Stimulated activated CD4-positive, alpha-beta T cell treated with anti-CD3 and anti-CD28 coated beads, TNF-alpha, amount 100 ng/mL, for 4 hours (primary cell): Measurements from ENCODE around the gene RASSF4.

Experiments used
- DNase-seq, 3 experiments: peaks; one replicate each; pipeline ENCODE4 v3.0.0-alpha.2; 2020; ENCODE audit warnings: low read depth in 3 of 3

The RASSF4 gene

GRCh38 chr10:44928462-44928861 is 31.1 kb upstream of the RASSF4 start:
- no peak for DNase-seq

GRCh38 chr10:44929356-44930255 is 30.0 kb upstream of the RASSF4 start:
- DNase-seq: no peak

- DNase-seq: no peak
These were observed 28.5 kb upstream of the RASSF4 start for GRCh38 chr10:44930904-44931620.

DNA sequence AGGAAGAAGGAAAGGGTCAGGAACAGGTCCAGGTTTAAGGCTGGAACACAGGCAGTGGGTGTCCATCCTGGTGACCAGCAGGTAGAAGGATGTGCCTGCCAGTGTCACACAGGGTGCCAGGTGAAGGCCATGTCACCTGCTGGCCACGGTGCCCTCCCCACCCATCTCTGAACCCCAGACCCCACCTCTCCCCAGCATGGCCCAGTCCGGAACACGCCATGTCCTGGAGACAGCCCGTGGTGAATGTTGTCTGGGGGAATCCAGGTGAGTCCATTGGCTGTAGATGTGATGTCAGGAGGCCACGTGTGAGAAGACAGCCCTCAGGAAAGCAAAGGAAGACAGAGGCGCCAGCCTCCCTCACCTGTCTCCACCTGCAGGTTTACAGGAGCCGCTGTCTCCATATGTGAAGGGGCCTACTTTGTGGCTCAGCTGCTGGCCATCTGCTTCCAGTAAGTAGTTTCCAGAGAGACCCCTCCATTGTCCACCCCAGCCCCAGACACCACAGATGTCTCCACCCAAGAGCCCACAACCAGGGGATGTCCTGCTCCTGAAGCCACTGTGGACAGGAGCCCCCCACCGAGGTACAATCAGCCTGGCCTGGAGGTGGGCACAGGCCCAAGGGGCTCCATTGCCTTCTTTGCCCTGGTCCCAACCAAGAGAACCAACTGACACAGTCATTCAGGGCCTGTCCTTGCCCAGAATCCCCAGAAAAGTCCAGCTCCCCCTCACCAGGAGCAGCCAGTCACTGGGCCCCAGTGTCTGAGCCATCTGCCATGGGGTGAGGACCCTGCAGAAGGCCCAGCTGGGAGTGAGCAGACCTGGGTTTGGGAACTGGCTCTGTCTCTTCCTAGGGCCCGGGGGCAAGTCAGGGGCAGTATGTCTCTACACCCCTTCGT is 27.7 kb upstream of the RASSF4 start:
- no peak for DNase-seq

DNA sequence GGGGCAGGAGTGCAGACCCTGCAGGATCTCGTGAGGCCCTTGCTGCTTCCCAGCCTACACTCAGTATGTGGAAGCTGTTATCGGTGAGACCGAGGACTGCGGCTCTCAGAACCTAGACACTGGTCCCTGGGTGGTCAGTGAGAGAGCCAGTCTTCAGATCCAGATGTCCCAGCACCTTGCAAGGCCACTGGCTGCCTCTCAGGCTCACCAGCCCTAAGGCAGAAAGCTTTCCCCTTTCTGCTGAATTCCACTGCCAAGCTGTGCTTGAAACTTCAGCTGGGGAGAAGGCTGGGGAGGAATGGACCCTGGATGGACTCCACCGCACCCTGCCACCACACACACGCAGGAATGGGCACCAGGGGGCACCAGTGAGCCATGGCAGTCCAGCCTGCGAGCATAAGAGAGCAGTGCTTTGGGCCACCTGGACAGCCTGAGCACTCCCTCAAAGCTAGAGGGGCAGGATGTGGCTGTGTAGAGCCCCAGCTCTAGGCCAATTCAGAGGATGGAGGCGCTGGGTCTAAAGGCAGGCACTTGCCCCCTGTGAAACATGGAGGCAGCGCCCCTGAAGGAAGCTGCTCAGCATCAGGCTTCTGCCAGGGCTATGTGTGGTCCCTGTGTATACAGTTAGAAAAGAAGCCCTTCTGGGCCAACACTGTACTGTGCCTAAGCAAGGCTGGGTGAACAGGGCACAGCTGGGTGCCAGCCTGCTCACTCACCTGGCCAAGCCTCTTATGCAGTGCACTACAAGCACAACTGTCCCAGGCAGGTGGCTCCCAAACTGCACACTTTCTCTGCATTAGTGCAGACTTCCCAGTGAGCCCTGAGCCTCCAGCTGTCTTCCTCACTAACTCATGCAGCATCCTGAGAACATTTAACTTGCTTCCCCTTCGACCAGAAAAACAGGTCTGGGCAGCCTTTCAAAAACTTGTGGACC is 26.8 kb upstream of the RASSF4 start:
- peak; percentile 55 to 68 (median 63) for DNase-seq

GRCh38 chr10:44933451-44934321 is 25.9 kb upstream of the RASSF4 start:
- DNase-seq: no peak

- DNase-seq: no peak
These were observed 25.0 kb upstream of the RASSF4 start for GRCh38 chr10:44934416-44935200.

- no peak for DNase-seq
These were observed 24.2 kb upstream of the RASSF4 start for GRCh38 chr10:44935201-44935965.

GRCh38 chr10:44935966-44936295 is 23.7 kb upstream of the RASSF4 start:
- no peak for DNase-seq

DNA sequence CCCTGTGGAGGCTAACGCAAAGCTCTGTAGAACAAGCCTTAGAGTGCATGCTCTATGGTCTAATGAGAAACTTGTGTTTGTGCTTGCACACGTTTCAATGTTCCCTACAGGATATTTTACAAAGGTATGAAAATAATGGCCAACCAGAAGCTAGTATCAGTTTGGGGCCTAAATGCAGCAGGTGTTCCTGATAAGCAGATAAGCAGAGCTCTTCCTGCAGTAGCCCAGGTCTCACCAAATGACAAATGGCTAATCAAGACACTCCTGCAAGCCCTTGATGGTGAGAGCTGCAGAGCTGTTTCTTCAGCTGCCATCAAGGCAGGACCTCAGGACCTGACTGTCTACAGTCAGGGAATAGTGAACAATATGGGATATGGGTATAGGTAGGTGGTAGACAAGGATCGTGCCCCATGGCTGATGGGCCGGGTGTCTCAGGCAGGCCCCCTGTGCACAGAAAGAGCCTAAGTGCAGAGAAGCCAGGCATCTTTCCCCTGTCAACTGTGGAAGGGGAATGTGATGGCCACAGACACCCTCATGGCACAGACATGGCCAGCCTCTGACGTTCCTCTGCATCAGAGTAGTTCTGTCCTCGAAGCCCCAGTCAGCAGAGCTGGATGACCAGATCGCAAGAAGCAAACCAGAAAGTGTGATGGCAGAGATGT is 23.2 kb upstream of the RASSF4 start:
- DNase-seq: no peak

DNA sequence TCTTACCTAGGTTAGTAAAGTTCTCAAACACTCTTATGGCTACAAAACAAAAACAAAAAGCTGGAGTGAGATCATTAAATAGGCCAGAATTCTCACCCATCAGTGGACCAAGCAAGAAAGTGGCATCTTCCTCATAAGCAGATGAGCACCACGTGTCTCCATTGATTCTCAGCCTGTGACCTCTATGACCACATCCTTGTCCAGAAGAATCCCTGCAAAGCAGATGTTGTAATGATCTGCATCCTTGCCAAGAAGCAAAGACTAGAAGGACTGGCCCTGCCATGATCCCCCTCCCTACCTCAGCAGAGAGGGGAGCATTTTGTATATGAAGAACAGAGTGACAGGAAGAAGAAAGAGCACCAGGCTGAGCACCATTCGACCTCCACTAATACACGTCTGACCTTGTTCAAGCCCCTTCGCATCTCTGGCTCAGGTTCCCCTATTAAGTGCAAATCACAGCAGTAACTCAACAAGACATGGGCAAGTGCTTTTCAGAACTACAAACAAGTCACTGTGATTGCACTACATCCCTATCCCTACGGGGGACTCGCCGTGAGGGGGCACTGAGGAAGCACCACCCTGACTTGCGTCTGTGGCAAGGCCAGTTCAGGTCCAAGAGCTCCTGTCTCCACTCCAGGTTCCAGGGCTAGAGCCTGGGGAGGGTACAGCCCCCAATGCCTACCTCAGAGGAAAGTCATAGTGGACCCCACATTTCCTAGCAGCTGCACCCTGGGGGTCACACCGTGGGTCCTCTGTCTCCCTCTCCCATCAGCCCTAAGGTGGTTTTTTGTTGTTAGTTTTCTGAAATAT is 22.2 kb upstream of the RASSF4 start:
- no peak for DNase-seq

DNA sequence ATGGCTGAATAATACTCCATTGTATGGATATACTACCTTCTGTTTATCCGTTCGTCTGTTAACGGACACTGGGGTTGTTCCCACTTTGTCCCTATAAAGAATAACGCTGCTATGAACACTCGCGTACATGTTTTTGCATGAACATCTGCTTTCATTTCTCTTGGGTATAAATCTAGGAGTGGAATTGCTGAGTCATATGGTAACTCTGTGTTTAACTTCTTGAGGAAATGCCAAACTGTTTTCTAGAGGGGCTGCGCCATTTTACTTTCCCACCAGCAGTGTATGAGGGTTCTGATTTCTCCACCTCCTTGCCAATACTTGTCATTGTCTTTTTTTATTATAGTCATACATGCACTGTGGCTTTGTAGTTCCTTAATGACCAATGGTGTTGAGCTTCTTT is 20.6 kb upstream of the RASSF4 start:
- DNase-seq: no peak

DNA sequence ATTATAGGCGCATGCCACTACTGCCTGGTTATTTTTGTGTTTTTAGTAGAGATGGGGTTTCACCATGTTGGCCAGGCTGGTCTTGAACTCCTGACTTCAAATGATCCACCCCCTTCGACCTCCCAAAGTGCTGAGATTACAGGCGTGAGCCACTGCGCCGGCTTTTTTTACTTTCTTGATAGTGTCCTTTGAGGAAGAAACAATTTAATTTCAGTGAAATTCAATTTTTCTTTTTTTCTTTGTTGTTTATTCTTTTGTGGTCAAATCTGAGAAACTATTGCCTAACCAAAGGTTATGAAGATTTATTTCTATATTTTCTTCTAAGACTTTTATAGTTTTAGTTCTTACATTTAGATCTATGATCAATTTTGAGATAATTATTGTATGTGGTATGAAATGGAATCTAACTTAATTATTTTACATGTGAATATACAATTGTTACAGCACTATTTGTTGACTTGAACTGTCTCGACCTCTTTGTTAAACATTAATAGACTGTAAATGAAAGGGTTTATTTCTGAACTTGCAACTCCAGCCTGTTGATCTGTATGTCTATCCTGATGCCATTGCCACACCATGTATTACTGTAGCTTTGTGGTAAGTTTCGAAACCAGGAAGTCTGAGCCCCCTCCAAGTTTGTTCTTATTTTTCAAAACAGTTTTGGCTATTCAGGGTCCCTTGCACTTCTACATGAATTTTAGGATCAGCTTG is 19.8 kb upstream of the RASSF4 start:
- no peak for DNase-seq

- DNase-seq: no peak
These were observed 15.2 kb upstream of the RASSF4 start for GRCh38 chr10:44944354-44944753.

DNA sequence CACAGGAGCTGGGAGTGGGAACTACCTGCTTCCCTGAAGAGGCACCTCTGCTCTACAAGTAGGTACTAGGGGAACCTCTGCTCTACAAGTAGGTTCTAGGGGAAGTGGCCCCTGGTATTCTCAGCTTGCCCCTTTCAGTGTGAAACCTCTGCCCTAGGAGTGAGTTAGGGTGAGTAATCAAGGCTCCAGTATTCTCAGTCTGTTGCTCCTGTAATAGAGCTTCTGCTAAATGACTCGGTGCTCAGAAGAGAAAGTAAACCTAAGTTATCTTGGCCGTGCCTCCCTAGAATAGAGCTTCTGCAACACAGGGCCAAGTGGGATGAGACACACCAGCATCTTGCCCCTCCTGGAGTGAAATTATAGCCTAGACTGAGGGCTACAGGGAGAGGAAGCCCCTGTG is 13.4 kb upstream of the RASSF4 start:
- no peak for DNase-seq

GRCh38 chr10:44947371-44948152 is 12.0 kb upstream of the RASSF4 start:
- no peak for DNase-seq
